NCI-H446 (cell line): ENCODE data around the gene SLC46A2.

Experiments
- DNase-seq, 2 experiments: peaks; one replicate each; lab custom pipeline; 2025; lab: John Stamatoyannopoulos, UW

SLC46A2 gene

GRCh38 chr9:112890106-112891081, at the start of gene SLC46A2:
Gene SLC46A2, minus strand, starts transcription at chr9:112890876. Its CDS starts 195 bp downstream, at chr9:112890681.
- DNase-seq = no peak

- no peak for DNase-seq
Measured at GRCh38 chr9:112939418-112939817, 48.7 kb upstream of the SLC46A2 start.

GRCh38 chr9:112933696-112934095, 43.0 kb upstream of the SLC46A2 start:
- no peak for DNase-seq

- DNase-seq = no peak
Measured at GRCh38 chr9:112925058-112925641, 34.5 kb upstream of the SLC46A2 start.

- DNase-seq = no peak
Measured at GRCh38 chr9:112921549-112921948, 30.9 kb upstream of the SLC46A2 start.

- DNase-seq = no peak
Measured at GRCh38 chr9:112917987-112918362, 27.3 kb upstream of the SLC46A2 start.

GRCh38 chr9:112917047-112917986, 26.6 kb upstream of the SLC46A2 start:
- DNase-seq = no peak

- DNase-seq = no peak
Measured at GRCh38 chr9:112914524-112914923, 23.8 kb upstream of the SLC46A2 start.

GRCh38 chr9:112913326-112913725, 22.6 kb upstream of the SLC46A2 start:
- no peak for DNase-seq

- no peak for DNase-seq
Measured at GRCh38 chr9:112912636-112913035, 22.0 kb upstream of the SLC46A2 start.

GRCh38 chr9:112911736-112912135, 21.1 kb upstream of the SLC46A2 start:
- no peak for DNase-seq

- no peak for DNase-seq
Measured at GRCh38 chr9:112905084-112905483, 14.4 kb upstream of the SLC46A2 start.

GRCh38 chr9:112900901-112901300, 10.2 kb upstream of the SLC46A2 start:
- no peak for DNase-seq

- DNase-seq = no peak
Measured at GRCh38 chr9:112900488-112900887, 9.8 kb upstream of the SLC46A2 start.

- no peak for DNase-seq
Measured at GRCh38 chr9:112898872-112899311, 8.2 kb upstream of the SLC46A2 start.

- no peak for DNase-seq
Measured at GRCh38 chr9:112896131-112896530, 5.5 kb upstream of the SLC46A2 start.

- no peak for DNase-seq
Measured at GRCh38 chr9:112894699-112895098, 4.0 kb upstream of the SLC46A2 start.

- DNase-seq = no peak
Measured at GRCh38 chr9:112894041-112894440, 3.4 kb upstream of the SLC46A2 start.

GRCh38 chr9:112892981-112893380, 2.3 kb upstream of the SLC46A2 start:
- no peak for DNase-seq

- DNase-seq = no peak
Measured at GRCh38 chr9:112891521-112891920, 845 bp upstream of the SLC46A2 start.

- DNase-seq = no peak
Measured at GRCh38 chr9:112887381-112887780, 3.3 kb downstream of the SLC46A2 start.

GRCh38 chr9:112886351-112886750, 4.3 kb downstream of the SLC46A2 start:
- DNase-seq = no peak
